ENCODE measurements around the gene BMPER. TPM values are rescaled to one million over a fixed set of nuclear protein-coding genes. Genes with fewer than 3 reads are reported as not detected.

The BMPER gene
- total and polyA plus RNA-seq, 8 donors, result 0.14 to 1.6 (median 0.46) TPM

- Histone ChIP-seq H3K27ac (no peak overlapping the region), H3K9me3 (no peaks in the 10 kb centered on the region), H3K36me3 (no peaks in the 10 kb centered on the region), H3K4me3 (no peak overlapping the region), H3K27me3 (no peaks in the 10 kb centered on the region), H3K4me1 (no peaks in the 10 kb centered on the region)
- DNase-seq, result no peak
- TF ChIP-seq CTCF (IDR thresholded peaks at IDR 0.05), result no peak
- WGBS, 2 donors, result 8 to 17% methylated on average over 3 of the region's 3 CpGs
- ATAC-seq, result no peak
- intact Hi-C loops (cut with DNase I), result no loop called here
- FAIRE-seq, result no peak
Observed at GRCh38 chr7:33882950-33883670, 22.2 kb upstream of the BMPER start.

GRCh38 chr7:33883671-33883965, 21.7 kb upstream of the BMPER start:
- DNase-seq, result no peak
- Histone ChIP-seq H3K9me3 (no peaks in the 10 kb centered on the region), H3K27ac (no peak overlapping the region), H3K4me1 (no peaks in the 10 kb centered on the region), H3K27me3 (no peaks in the 10 kb centered on the region), H3K4me3 (no peak overlapping the region), H3K36me3 (no peaks in the 10 kb centered on the region)
- ATAC-seq, result no peak
- intact Hi-C loops (cut with DNase I), result no loop called here
- no peak for FAIRE-seq
- TF ChIP-seq CTCF (IDR thresholded peaks at IDR 0.05), result no peak
- WGBS, 2 donors, result 15 to 18% methylated on average over 1 of the region's 1 CpG

GRCh38 chr7:33885290-33886148, 19.8 kb upstream of the BMPER start:
- Histone ChIP-seq H3K4me3 (no peak overlapping the region), H3K27ac (no peak overlapping the region), H3K36me3 (no peaks in the 10 kb centered on the region), H3K9me3 (no peaks in the 10 kb centered on the region), H3K4me1 (no peaks in the 10 kb centered on the region), H3K27me3 (no peaks in the 10 kb centered on the region)
- 72 to 80% methylated on average over 4 of the region's 4 CpGs for WGBS, 2 donors
- no peak for TF ChIP-seq CTCF (IDR thresholded peaks at IDR 0.05)
- intact Hi-C loops (cut with DNase I), result no loop called here
- no peak for FAIRE-seq
- DNase-seq, result no peak
- ATAC-seq, result no peak

- H3K27ac ChIP-seq, result no peak overlapping the region
- no peaks in the 10 kb centered on the region for H3K4me1 ChIP-seq
- H3K27me3 ChIP-seq, result no peaks in the 10 kb centered on the region
- no peak for ATAC-seq
- H3K36me3 ChIP-seq, result no peaks in the 10 kb centered on the region
- 61 to 75% methylated on average over 5 of the region's 5 CpGs for WGBS, 2 donors
- H3K9me3 ChIP-seq, result no peaks in the 10 kb centered on the region
- intact Hi-C loops (cut with DNase I), result no loop called here
- no peak for DNase-seq
- no peak for FAIRE-seq
- no peak for TF ChIP-seq CTCF (IDR thresholded peaks at IDR 0.05)
- H3K4me3 ChIP-seq, result no peak overlapping the region
Observed at GRCh38 chr7:33886149-33886623, 19.2 kb upstream of the BMPER start.
